Kidney epithelial cell (primary cell): ENCODE results near the gene NOM1. TPM values are rescaled to one million over a fixed set of nuclear protein-coding genes. Genes with fewer than 3 reads are reported as not detected.
"Not testable (repeated sequence)": the region's sequence is repeated elsewhere in the genome, so short reads cannot be mapped to it uniquely, and the experiment has no call there.

Experiments
- DNase-seq: peaks from one replicate; pipeline ENCODE4 v3.0.0-alpha.2; 2010; ENCODE audit warnings: low read depth
- H3K27me3 ChIP-seq: 2 replicates; pipeline ENCODE4 v1.6.0; 2011; ENCODE audit warnings: low read length; ENCODE audit not compliant: control insufficient read depth, insufficient read depth
- H3K36me3 ChIP-seq: 2 replicates; pipeline ENCODE4 v1.5.1; 2011; ENCODE audit warnings: low read length; ENCODE audit not compliant: control insufficient read depth, insufficient read depth
- H3K4me3 ChIP-seq: 2 replicates; pipeline ENCODE4 v1.5.1; 2011; ENCODE audit warnings: low read depth, mild to moderate bottlenecking, control low read depth, low read length
- CTCF ChIP-seq: IDR thresholded peaks from 2 replicates; pipeline ENCODE4 v1.5.1; 2011; ENCODE audit warnings: mild to moderate bottlenecking, moderate library complexity, low read length, control low read depth, inconsistent platforms; ENCODE audit not compliant: insufficient read depth, poor library complexity, severe bottlenecking
- total RNA-seq: library from RNA; depleted of rRNA; stranded (reverse); fragments of >200 nt; gene quantifications from 2 replicates; pipeline ENCODE4 v1.2.3, GENCODE V29; 2015

Gene NOM1
- total RNA-seq, 1 donor from 2014 or later: 15.9 TPM

GRCh38 chr7:156928406-156928747 is 21.1 kb upstream of the NOM1 start:
- no peak for DNase-seq
- Histone ChIP-seq H3K36me3 (no peaks in the 10 kb centered on the region), H3K4me3 (no peak overlapping the region), H3K27me3 (no peaks in the 10 kb centered on the region)
- no peak for TF ChIP-seq CTCF

GRCh38 chr7:156929789-156930539 is 19.5 kb upstream of the NOM1 start:
- no peak overlapping the region for H3K4me3 ChIP-seq
- H3K36me3 ChIP-seq: no peaks in the 10 kb centered on the region
- no peak for DNase-seq
- TF ChIP-seq CTCF: no peak
- no peaks in the 10 kb centered on the region for H3K27me3 ChIP-seq

- Histone ChIP-seq H3K36me3 (no peaks in the 10 kb centered on the region), H3K27me3 (no peaks in the 10 kb centered on the region), H3K4me3 (no peak overlapping the region)
- no peak for DNase-seq
- no peak for TF ChIP-seq CTCF
Observed at GRCh38 chr7:156932006-156932405, 17.5 kb upstream of the NOM1 start.

GRCh38 chr7:156935250-156935649 is 14.3 kb upstream of the NOM1 start:
- Histone ChIP-seq H3K4me3 (no peak overlapping the region), H3K27me3 (no peaks in the 10 kb centered on the region), H3K36me3 (no peaks in the 10 kb centered on the region)
- no peak for DNase-seq
- no peak for TF ChIP-seq CTCF

- not testable (repeated sequence) for DNase-seq, H3K4me3 ChIP-seq, H3K36me3 ChIP-seq, H3K27me3 ChIP-seq
Observed at GRCh38 chr7:156936766-156937165, 12.7 kb upstream of the NOM1 start.

- H3K27me3 ChIP-seq: peaks cover 5% of the 10 kb centered on the region
- DNase-seq: no peak
- H3K4me3 ChIP-seq: no peak overlapping the region
- no peaks in the 10 kb centered on the region for H3K36me3 ChIP-seq
- TF ChIP-seq CTCF: no peak
Observed at GRCh38 chr7:156940421-156941122, 8.9 kb upstream of the NOM1 start.
